Tibial artery (tissue), 4 donors: ENCODE measurements around the gene DPP8.
A peak's percentile ranks its signal among the peaks of the same experiment; 100 is the strongest.

Experiments
- DNase-seq, 2 donors: peaks; one replicate each; pipeline ENCODE4 v3.0.0-alpha.2; 2019
- H3K27ac ChIP-seq, 2 donors: fragments of 200-600 bp; sonication (generic) in 1 of 2; 1 replicate in 1 of 2; 2 replicates in 1 of 2; pipeline ENCODE4 v1.5.1; 2018 to 2019; ENCODE audit warnings: mild to moderate bottlenecking in 1 of 2
- H3K27me3 ChIP-seq, 2 donors: fragments of 200-600 bp; sonication (generic) in 1 of 2; one replicate each; pipeline versions ENCODE4 v1.5.1 to v1.6.0; 2016 to 2019
- H3K36me3 ChIP-seq, 3 donors: fragments of 200-600 bp; sonication (generic) in 2 of 3; one replicate each; pipeline ENCODE4 v1.5.1; 2016 to 2019; ENCODE audit warnings: mild to moderate bottlenecking in 2 of 3
- H3K4me1 ChIP-seq, 4 donors: fragments of 200-600 bp; sonication (generic) in 2 of 4; 1 replicate in 3 of 4; 2 replicates in 1 of 4; pipeline ENCODE4 v1.5.1; 2016 to 2019
- H3K4me3 ChIP-seq, 2 donors: fragments of 200-600 bp; sonication (generic) in 1 of 2; 1 replicate in 1 of 2; 2 replicates in 1 of 2; pipeline ENCODE4 v1.5.1; 2018 to 2019; ENCODE audit warnings: mild to moderate bottlenecking in 2 of 2
- H3K9me3 ChIP-seq, 3 donors: fragments of 200-600 bp; sonication (generic) in 1 of 3; one replicate each; pipeline ENCODE4 v1.5.1; 2016 to 2019
- intact Hi-C: fragments of 100-400 bp; cut with DNase I; formaldehyde crosslinking; loops from one replicate; pipeline ENCODE4 v1.15.0; 2023; ENCODE audit warnings: low total_unique reads
- TF ChIP-seq, protein P1 (sequence below), 2 experiments: fragments of 200-600 bp in 1 of 2; fragments of 450-650 bp in 1 of 2; IDR thresholded peaks; one replicate each; pipeline ENCODE4 v1.5.1; 2017 to 2019; ENCODE audit warnings: antibody characterized with exemption in 2 of 2, mild to moderate bottlenecking in 1 of 2, moderate library complexity in 1 of 2

The DPP8 gene

GRCh38 chr15:65424683-65425082 lies 92.8 kb downstream of the DPP8 start:
- peak in 1 of 2 donors; percentile 37 for DNase-seq
- intact Hi-C loops = no loop called here
- H3K27ac ChIP-seq = no peak overlapping the region
- TF ChIP-seq, protein P1, sequence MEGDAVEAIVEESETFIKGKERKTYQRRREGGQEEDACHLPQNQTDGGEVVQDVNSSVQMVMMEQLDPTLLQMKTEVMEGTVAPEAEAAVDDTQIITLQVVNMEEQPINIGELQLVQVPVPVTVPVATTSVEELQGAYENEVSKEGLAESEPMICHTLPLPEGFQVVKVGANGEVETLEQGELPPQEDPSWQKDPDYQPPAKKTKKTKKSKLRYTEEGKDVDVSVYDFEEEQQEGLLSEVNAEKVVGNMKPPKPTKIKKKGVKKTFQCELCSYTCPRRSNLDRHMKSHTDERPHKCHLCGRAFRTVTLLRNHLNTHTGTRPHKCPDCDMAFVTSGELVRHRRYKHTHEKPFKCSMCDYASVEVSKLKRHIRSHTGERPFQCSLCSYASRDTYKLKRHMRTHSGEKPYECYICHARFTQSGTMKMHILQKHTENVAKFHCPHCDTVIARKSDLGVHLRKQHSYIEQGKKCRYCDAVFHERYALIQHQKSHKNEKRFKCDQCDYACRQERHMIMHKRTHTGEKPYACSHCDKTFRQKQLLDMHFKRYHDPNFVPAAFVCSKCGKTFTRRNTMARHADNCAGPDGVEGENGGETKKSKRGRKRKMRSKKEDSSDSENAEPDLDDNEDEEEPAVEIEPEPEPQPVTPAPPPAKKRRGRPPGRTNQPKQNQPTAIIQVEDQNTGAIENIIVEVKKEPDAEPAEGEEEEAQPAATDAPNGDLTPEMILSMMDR (IDR thresholded peaks at IDR 0.05) = no peak
- H3K9me3 ChIP-seq = no peaks in the 10 kb centered on the region
- peaks cover 4 to 20% (median 18%) of the 10 kb centered on the region in 4 donors for H3K4me1 ChIP-seq
- no peaks in the 10 kb centered on the region for H3K36me3 ChIP-seq
- no peak overlapping the region for H3K4me3 ChIP-seq
- H3K27me3 ChIP-seq = peaks cover 0 to 14% of the 10 kb centered on the region in 2 donors

DNA sequence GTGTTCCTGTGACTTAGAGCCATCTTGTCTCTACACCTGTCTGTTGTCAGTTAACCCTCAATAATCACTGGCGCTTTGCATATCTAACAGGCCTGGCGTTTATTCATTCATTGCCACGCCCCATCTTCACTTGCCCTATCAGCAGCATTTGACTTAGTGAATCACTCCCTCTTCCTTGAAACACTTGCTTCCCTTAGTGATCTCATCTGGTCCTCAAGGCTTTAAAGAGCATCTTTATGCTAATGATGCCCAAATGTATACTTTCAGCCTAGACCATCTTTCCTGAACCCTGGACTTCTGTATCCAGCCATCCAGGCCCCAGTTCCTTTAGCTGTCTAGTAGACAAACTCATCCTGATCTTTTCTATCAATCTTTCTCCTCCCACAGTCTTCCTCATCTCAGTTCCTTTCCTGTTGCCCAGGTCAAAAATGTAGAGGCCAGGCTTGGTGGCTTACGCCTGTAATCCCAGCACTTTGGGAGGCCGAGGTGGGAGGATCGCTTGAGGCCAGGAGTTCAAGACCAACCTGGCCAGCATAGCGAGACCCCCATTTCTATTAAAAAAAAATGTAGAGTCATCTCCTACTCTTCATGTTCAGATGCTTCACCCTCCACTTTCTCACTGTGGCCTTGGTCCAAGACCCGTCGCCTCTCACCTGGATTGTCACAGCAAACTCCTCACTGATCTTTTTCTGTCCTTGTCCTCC lies 93.4 kb downstream of the DPP8 start:
- intact Hi-C loops = no loop called here
- DNase-seq = no peak
- H3K4me3 ChIP-seq = no peak overlapping the region
- H3K4me1 ChIP-seq = peaks cover 4 to 20% (median 18%) of the 10 kb centered on the region in 4 donors
- H3K9me3 ChIP-seq = no peaks in the 10 kb centered on the region
- no peak overlapping the region for H3K27ac ChIP-seq
- TF ChIP-seq, protein P1 (IDR thresholded peaks at IDR 0.05) = no peak
- peaks cover 0 to 14% of the 10 kb centered on the region in 2 donors for H3K27me3 ChIP-seq
- H3K36me3 ChIP-seq = no peaks in the 10 kb centered on the region

- Histone ChIP-seq H3K36me3 (no peaks in the 10 kb centered on the region), H3K27ac (no peak overlapping the region), H3K27me3 (peaks cover 0 to 16% of the 10 kb centered on the region in 2 donors), H3K9me3 (no peaks in the 10 kb centered on the region), H3K4me3 (peak overlapping the region; percentile 51 to 62), H3K4me1 (peaks cover 4 to 20% (median 18%) of the 10 kb centered on the region in 4 donors)
- no peak for DNase-seq
- intact Hi-C loops = no loop called here
- TF ChIP-seq, protein P1 (IDR thresholded peaks at IDR 0.05) = no peak
These were observed 94.1 kb downstream of the DPP8 start for GRCh38 chr15:65423150-65423975.

GRCh38 chr15:65421360-65422215 lies 95.9 kb downstream of the DPP8 start:
- TF ChIP-seq, protein P1 (IDR thresholded peaks at IDR 0.05) = no peak
- peak in 1 of 2 donors; percentile 74 for DNase-seq
- peaks cover 0 to 34% of the 10 kb centered on the region in 2 donors for H3K27me3 ChIP-seq
- H3K4me1 ChIP-seq = peaks cover 4 to 20% (median 18%) of the 10 kb centered on the region in 4 donors
- intact Hi-C loops = no loop called here
- no peak overlapping the region for H3K27ac ChIP-seq
- no peaks in the 10 kb centered on the region for H3K36me3 ChIP-seq
- no peaks in the 10 kb centered on the region for H3K9me3 ChIP-seq
- H3K4me3 ChIP-seq = peak overlapping the region; percentile 51 to 62

- Histone ChIP-seq H3K9me3 (no peaks in the 10 kb centered on the region), H3K27ac (no peak overlapping the region), H3K36me3 (no peaks in the 10 kb centered on the region), H3K4me3 (peak overlapping the region; percentile 51 to 62), H3K27me3 (peaks cover 0 to 37% of the 10 kb centered on the region in 2 donors), H3K4me1 (peaks cover 4 to 20% (median 18%) of the 10 kb centered on the region in 4 donors)
- TF ChIP-seq, protein P1 (IDR thresholded peaks at IDR 0.05) = no peak
- DNase-seq = peak in 1 of 2 donors; percentile 44
- intact Hi-C loops = no loop called here
These were observed 96.5 kb downstream of the DPP8 start for GRCh38 chr15:65420975-65421359.
